HepG2 (cell line): ENCODE data around the gene STOM. TPM values are rescaled to one million over a fixed set of nuclear protein-coding genes. Genes with fewer than 3 reads are reported as not detected.
A peak's percentile ranks its signal among the peaks of the same experiment; 100 is the strongest.

Experiments
- ATF2 ChIP-seq: sonication (generic); formaldehyde crosslinking; IDR thresholded peaks from 2 replicates; pipeline ENCODE4 v1.4.0; 2020; ENCODE audit warnings: missing genetic modification reagents
- CSRNP1 ChIP-seq: sonication (generic); formaldehyde crosslinking; IDR thresholded peaks from 2 replicates; pipeline ENCODE4 v1.8.1; 2023; ENCODE audit warnings: mild to moderate bottlenecking, missing genetic modification reagents
- ELF3 ChIP-seq: IDR thresholded peaks from 2 replicates; pipeline ENCODE4 v1.6.1; 2016; ENCODE audit warnings: missing genetic modification reagents, missing compliant biosample characterization
- ESRRA ChIP-seq: sonication (generic); formaldehyde crosslinking; IDR thresholded peaks from 2 replicates; pipeline ENCODE4 v1.5.1; 2020; ENCODE audit warnings: mild to moderate bottlenecking, low read depth, missing genetic modification reagents
- HNF1A ChIP-seq, 2 experiments: sonication (generic) in 1 of 2; formaldehyde crosslinking in 1 of 2; IDR thresholded peaks; 2 replicates each; pipeline versions ENCODE4 v1.4.0 to v1.6.1; 2016 to 2020; ENCODE audit warnings: borderline replicate concordance in 1 of 2, low read depth in 1 of 2, mild to moderate bottlenecking in 1 of 2, missing genetic modification reagents in 1 of 2
- HNF4A ChIP-seq: sonication (generic); formaldehyde crosslinking; IDR thresholded peaks from 2 replicates; pipeline ENCODE4 v1.4.0; 2020; ENCODE audit warnings: missing genetic modification reagents
- KLF16 ChIP-seq, 2 experiments: sonication (generic) in 1 of 2; formaldehyde crosslinking in 1 of 2; IDR thresholded peaks; 2 replicates each; pipeline versions ENCODE4 v1.6.1 to v1.8.0; 2016 to 2023; ENCODE audit warnings: missing genetic modification reagents in 2 of 2, missing compliant biosample characterization in 1 of 2
- RORA ChIP-seq: sonication (generic); formaldehyde crosslinking; IDR thresholded peaks from 2 replicates; pipeline ENCODE4 v1.5.0; 2020; ENCODE audit warnings: mild to moderate bottlenecking, missing genetic modification reagents, moderate library complexity
- SIX4 ChIP-seq: sonication (generic); formaldehyde crosslinking; IDR thresholded peaks from 2 replicates; pipeline ENCODE4 v1.4.0; 2020; ENCODE audit warnings: missing genetic modification reagents
- SMAD9 ChIP-seq: sonication (generic); formaldehyde crosslinking; IDR thresholded peaks from 2 replicates; pipeline ENCODE4 v1.5.1; 2020; ENCODE audit warnings: mild to moderate bottlenecking, missing genetic modification reagents
- TBX2 ChIP-seq: sonication (generic); formaldehyde crosslinking; IDR thresholded peaks from 2 replicates; pipeline ENCODE4 v1.5.0; 2020; ENCODE audit warnings: missing genetic modification reagents, mild to moderate bottlenecking, borderline replicate concordance
- TSC22D2 ChIP-seq: sonication (generic); formaldehyde crosslinking; IDR thresholded peaks from 2 replicates; pipeline ENCODE4 v1.5.1; 2020; ENCODE audit warnings: missing genetic modification reagents, mild to moderate bottlenecking, borderline replicate concordance
- ZBTB42 ChIP-seq: sonication (generic); formaldehyde crosslinking; IDR thresholded peaks from 2 replicates; pipeline ENCODE4 v1.5.0; 2020; ENCODE audit warnings: mild to moderate bottlenecking, missing genetic modification reagents
- ZMYM4 ChIP-seq: sonication (generic); formaldehyde crosslinking; IDR thresholded peaks from 2 replicates; pipeline ENCODE4 v1.8.1; 2023; ENCODE audit warnings: mild to moderate bottlenecking, missing genetic modification reagents
- ZNF143 ChIP-seq: sonication (generic); formaldehyde crosslinking; IDR thresholded peaks from 2 replicates; pipeline ENCODE4 v1.4.0; 2020; ENCODE audit warnings: missing genetic modification reagents
- ZNF263 ChIP-seq: sonication (generic); formaldehyde crosslinking; IDR thresholded peaks from 2 replicates; pipeline ENCODE4 v1.4.0; 2020; ENCODE audit warnings: missing genetic modification reagents
- ZNF292 ChIP-seq: sonication (generic); formaldehyde crosslinking; IDR thresholded peaks from 2 replicates; pipeline ENCODE4 v1.8.1; 2022; ENCODE audit warnings: mild to moderate bottlenecking, low read depth, missing genetic modification reagents, borderline replicate concordance
- ZNF331 ChIP-seq: sonication (generic); formaldehyde crosslinking; IDR thresholded peaks from 2 replicates; pipeline ENCODE4 v1.4.0; 2020; ENCODE audit warnings: missing genetic modification reagents
- ZNF777 ChIP-seq: sonication (generic); formaldehyde crosslinking; IDR thresholded peaks from 2 replicates; pipeline ENCODE4 v1.4.0; 2020; ENCODE audit warnings: missing genetic modification reagents
- ZNF784 ChIP-seq: sonication (generic); formaldehyde crosslinking; IDR thresholded peaks from 2 replicates; pipeline ENCODE4 v1.5.1; 2020; ENCODE audit warnings: missing genetic modification reagents, mild to moderate bottlenecking, borderline replicate concordance
- polyA plus RNA-seq, 8 experiments: library from polyadenylated mRNA; depleted of rRNA in 3 of 8; stranded (reverse) in 7 of 8; unstranded in 1 of 8; fragments of >200 nt; fragmentation: Illumina TruSeq in 4 of 8; extraction: Trizol in 4 of 8; gene quantifications; 2 replicates each; pipeline versions ENCODE4 v1.2.1 to v1.2.3, GENCODE V29; 2011 to 2016; ENCODE audit warnings: low read depth in 4 of 8, missing spikeins in 1 of 8, mixed read lengths in 1 of 8; ENCODE audit not compliant: insufficient read depth in 1 of 8
- total RNA-seq, 5 experiments: library from RNA; depleted of rRNA; stranded (reverse); fragments of >200 nt; fragmentation: Illumina TruSeq; extraction: Trizol; gene quantifications; 2 replicates each; pipeline ENCODE4 v1.2.3, GENCODE V29; 2016; ENCODE audit warnings: low read depth in 1 of 5

Gene STOM
- total and polyA plus RNA-seq, 2 of the 13 experiments (the other 11 are each of a cell fraction or from before 2014, with no cell fraction given), result 43.6 to 165 TPM

GRCh38 chr9:121372239-121373010 lies 2.4 kb upstream of the STOM start (continued):
- TF ChIP-seq RORA (0 out of 2 replicates have a peak, but pooled peaks have one; percentile 51), KLF16 (CRISPR knock-in tag; IDR thresholded peaks at IDR 0.05) (peak in 1 of 2 experiments; percentile 44; a peak in 1 of 4 replicates), SIX4 (CRISPR knock-in tag) (peak; percentile 54; the same call in 1 of the 2 replicates), ZNF777 (CRISPR knock-in tag) (no peak), ZNF331 (CRISPR knock-in tag) (peak; percentile 80), SMAD9 (no peak), ZNF143 (CRISPR knock-in tag) (0 out of 2 replicates have a peak, but pooled peaks have one; percentile 17), TSC22D2 (CRISPR knock-in tag) (peak; percentile 23; the same call in 1 of the 2 replicates), HNF4A (CRISPR knock-in tag) (peak; percentile 79), CSRNP1 (CRISPR knock-in tag) (0 out of 2 replicates have a peak, but pooled peaks have one; percentile 46), ZMYM4 (CRISPR knock-in tag) (peak; percentile 62), ELF3 (CRISPR knock-in tag) (peak; percentile 52), ZNF263 (peak; percentile 47; the same call in 1 of the 2 replicates), ZNF784 (CRISPR knock-in tag) (0 out of 2 replicates have a peak, but pooled peaks have one; percentile 22), HNF1A (IDR thresholded peaks at IDR 0.05; ENCODE audit: low read depth) (peak; percentile 58; the same call in 1 of the 2 replicates), HNF1A (CRISPR knock-in tag; IDR thresholded peaks at IDR 0.05; ENCODE audit: borderline replicate concordance) (peak; percentile 24; the same call in 1 of the 2 replicates), ESRRA (CRISPR knock-in tag) (no peak), TBX2 (peak; percentile 31; the same call in 1 of the 2 replicates), ATF2 (CRISPR knock-in tag) (peak; percentile 80; the same call in 1 of the 2 replicates), ZBTB42 (CRISPR knock-in tag) (no peak), ZNF292 (CRISPR knock-in tag) (no peak)
